Thoracic aorta (tissue), 2 donors: Measurements from ENCODE around the gene SEL1L3. TPM values are rescaled to one million over a fixed set of nuclear protein-coding genes. Genes with fewer than 3 reads are reported as not detected.

ENCODE experiments used
- ATAC-seq: fragments of 150-250 bp; one replicate; pipeline ENCODE4 v1.8.0; 2017; ENCODE audit warnings: low read depth; ENCODE audit not compliant: insufficient number of reproducible peaks, low FRiP score
- DNase-seq: peaks from one replicate; pipeline ENCODE4 v3.0.0-alpha.2; 2020; ENCODE audit warnings: low spot score
- H3K27ac ChIP-seq, 2 donors: fragments of 200-600 bp; sonication (generic); 1 replicate in 1 of 2; 2 replicates in 1 of 2; pipeline ENCODE4 v1.5.1; 2016; ENCODE audit warnings: mild to moderate bottlenecking in 2 of 2, moderate library complexity in 2 of 2
- H3K27me3 ChIP-seq: fragments of 200-600 bp; sonication (generic); replicated peaks from 2 replicates; pipeline ENCODE4 v1.6.0; 2016; ENCODE audit warnings: mild to moderate bottlenecking; ENCODE audit not compliant: insufficient read depth
- H3K36me3 ChIP-seq: fragments of 200-600 bp; sonication (generic); one replicate; pipeline ENCODE4 v1.5.1; 2016
- H3K4me1 ChIP-seq, 2 donors: fragments of 200-600 bp; sonication (generic); 1 replicate in 1 of 2; 2 replicates in 1 of 2; pipeline versions ENCODE4 v1.5.1 to v1.6.0; 2016; ENCODE audit warnings: low read depth in 2 of 2, mild to moderate bottlenecking in 1 of 2; ENCODE audit not compliant: control insufficient read depth in 1 of 2
- H3K4me3 ChIP-seq: fragments of 200-600 bp; sonication (generic); 2 replicates; pipeline ENCODE4 v1.5.1; 2016; ENCODE audit warnings: mild to moderate bottlenecking
- H3K9me3 ChIP-seq: fragments of 200-600 bp; sonication (generic); 2 replicates; pipeline ENCODE4 v1.5.1; 2016
- CTCF ChIP-seq: fragments of 200-600 bp; sonication (generic); IDR thresholded peaks from one replicate; pipeline ENCODE4 v1.5.1; 2019; ENCODE audit warnings: antibody characterized with exemption
- total RNA-seq, 2 donors: library from RNA; depleted of rRNA; stranded (reverse); fragments of >200 nt; gene quantifications; one replicate each; pipeline versions ENCODE4 v1.1.0 to v1.2.3, GENCODE V29; 2016

Gene SEL1L3
- total RNA-seq, 2 donors from 2014 or later, result 9.9 to 34.8 TPM

DNA sequence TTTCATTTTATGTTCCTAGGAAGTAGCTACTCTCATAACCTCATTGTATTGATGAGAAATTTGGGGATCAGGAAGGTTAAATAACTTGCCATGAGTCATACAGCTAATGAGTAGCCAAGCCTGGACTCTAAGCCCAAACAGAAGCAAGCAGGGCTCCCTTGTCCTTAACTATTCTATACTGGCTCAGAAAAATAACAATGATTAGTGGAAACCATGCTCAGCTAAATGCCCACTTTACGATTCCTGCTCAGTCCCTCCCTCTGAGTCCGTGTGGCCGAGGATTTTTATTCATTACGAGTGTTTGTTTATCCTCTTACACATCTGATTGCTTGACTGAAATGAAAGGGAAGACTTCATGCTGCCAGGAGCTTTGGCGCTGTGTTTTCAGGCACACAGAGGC lies 106.3 kb downstream of the SEL1L3 start:
- Histone ChIP-seq H3K4me1 (no peaks in the 10 kb centered on the region), H3K9me3 (no peaks in the 10 kb centered on the region), H3K27ac (no peak overlapping the region), H3K27me3 (no peaks in the 10 kb centered on the region), H3K4me3 (no peak overlapping the region), H3K36me3 (no peaks in the 10 kb centered on the region)
- no peak for DNase-seq
- ATAC-seq, result no peak
- no peak for TF ChIP-seq CTCF

DNA sequence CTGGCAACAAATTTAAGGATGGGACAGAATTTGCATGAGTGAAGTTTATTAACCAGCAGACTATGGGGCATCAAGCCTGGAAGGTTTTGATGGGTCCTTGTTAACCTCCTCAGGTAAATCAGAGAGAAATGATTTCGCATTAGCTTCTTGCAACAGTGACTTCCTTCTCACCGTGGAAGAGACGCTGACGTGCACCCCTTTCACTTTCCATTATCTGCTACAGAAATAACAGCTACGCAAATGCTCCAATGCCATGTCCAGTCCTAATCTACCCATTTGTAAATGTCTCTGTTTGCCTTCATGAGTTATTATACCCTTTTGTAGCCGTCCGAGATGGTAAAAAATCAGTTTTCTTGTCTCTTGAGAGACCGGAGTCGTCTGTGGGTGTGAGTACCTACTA lies 106.9 kb downstream of the SEL1L3 start:
- Histone ChIP-seq H3K36me3 (no peaks in the 10 kb centered on the region), H3K4me1 (no peaks in the 10 kb centered on the region), H3K4me3 (no peak overlapping the region), H3K27ac (no peak overlapping the region), H3K27me3 (no peaks in the 10 kb centered on the region), H3K9me3 (no peaks in the 10 kb centered on the region)
- ATAC-seq (no peak), DNase-seq (no peak)
- no peak for TF ChIP-seq CTCF

- Histone ChIP-seq H3K4me3 (no peak overlapping the region), H3K4me1 (no peaks in the 10 kb centered on the region), H3K9me3 (no peaks in the 10 kb centered on the region), H3K27ac (no peak overlapping the region), H3K36me3 (no peaks in the 10 kb centered on the region), H3K27me3 (no peaks in the 10 kb centered on the region)
- no peak for TF ChIP-seq CTCF
- ATAC-seq (no peak), DNase-seq (no peak)
Measured at GRCh38 chr4:25753239-25753638, 109.5 kb downstream of the SEL1L3 start.

- no peaks in the 10 kb centered on the region for H3K4me1 ChIP-seq
- no peaks in the 10 kb centered on the region for H3K36me3 ChIP-seq
- ATAC-seq, result no peak
- no peak overlapping the region for H3K27ac ChIP-seq
- DNase-seq, result no peak
- no peak for TF ChIP-seq CTCF
- no peak overlapping the region for H3K4me3 ChIP-seq
- H3K9me3 ChIP-seq, result no peaks in the 10 kb centered on the region
- no peaks in the 10 kb centered on the region for H3K27me3 ChIP-seq
Measured at GRCh38 chr4:25750874-25751273, 111.9 kb downstream of the SEL1L3 start.

DNA sequence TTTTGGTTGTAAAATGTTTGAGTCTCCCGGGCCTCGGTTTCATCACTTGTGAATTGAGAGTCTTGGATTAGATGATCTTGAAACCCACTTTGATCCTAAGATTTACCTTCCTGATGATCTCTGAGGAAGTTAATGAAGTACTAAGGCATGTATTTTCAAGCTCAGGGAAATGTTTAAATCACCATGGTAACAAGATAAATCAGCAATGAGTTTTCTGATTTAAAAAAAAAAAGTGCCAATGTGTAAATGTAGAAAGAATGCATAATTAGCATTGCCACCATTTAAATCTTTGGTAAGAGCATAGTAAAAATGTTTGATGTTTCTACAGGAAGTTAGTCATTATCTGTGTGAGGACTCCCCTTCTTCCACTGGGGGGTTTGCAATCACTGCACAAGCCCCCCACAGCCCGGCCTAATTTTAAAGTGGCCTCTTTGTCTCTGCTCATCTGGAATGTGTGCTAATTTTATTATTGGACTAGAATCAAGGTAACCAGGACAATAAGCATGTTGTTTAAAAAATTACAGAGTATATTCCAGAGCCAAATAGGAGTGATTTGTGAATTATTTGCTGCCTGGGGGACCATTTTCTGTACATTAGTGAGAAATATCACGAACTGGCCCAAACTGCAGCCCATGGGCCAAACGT lies 113.5 kb downstream of the SEL1L3 start:
- Histone ChIP-seq H3K9me3 (no peaks in the 10 kb centered on the region), H3K27me3 (no peaks in the 10 kb centered on the region), H3K4me1 (no peaks in the 10 kb centered on the region), H3K4me3 (no peak overlapping the region), H3K27ac (no peak overlapping the region), H3K36me3 (no peaks in the 10 kb centered on the region)
- DNase-seq (no peak), ATAC-seq (no peak)
- no peak for TF ChIP-seq CTCF
